NCI-H774 (cell line): ENCODE data around the gene LRRC75B.
"Not testable (repeated sequence)": the region's sequence is repeated elsewhere in the genome, so short reads cannot be mapped to it uniquely, and the experiment has no call there.

Source experiments
- DNase-seq: peaks from one replicate; lab custom pipeline; 2025; lab: John Stamatoyannopoulos, UW

Gene LRRC75B

DNA sequence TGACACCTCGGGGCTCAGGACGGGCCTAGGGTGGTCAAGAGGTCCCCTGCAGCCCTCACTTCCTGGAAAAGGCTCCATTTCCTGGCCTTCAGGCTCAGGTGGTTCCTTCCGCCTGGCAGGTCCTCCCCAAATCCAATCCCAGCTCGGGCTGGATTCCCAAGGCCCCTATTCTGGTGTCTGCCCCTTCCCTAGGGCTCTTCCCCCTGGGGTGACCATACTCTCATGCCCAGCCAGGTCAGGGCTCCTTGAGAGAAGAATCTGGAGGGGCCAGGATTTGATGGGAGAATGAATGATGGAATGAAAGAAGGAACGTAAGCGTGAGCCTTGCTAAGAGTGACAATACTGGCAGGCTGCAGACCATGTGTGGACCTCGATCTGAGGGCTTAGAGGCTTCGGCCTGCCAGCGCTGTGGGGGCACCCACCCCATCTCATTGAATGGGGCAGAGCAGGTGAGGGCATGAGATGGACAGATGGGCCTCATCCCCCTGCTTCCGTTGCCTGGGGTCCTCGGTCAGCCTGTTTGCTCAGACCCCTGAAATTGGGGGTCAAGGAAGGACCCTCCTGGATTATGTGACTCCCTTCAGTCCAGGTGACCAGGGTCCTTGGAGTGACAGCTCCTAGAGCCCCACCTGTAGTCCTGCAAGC is 9.4 kb upstream of the LRRC75B start:
- DNase-seq = not testable (repeated sequence)

DNA sequence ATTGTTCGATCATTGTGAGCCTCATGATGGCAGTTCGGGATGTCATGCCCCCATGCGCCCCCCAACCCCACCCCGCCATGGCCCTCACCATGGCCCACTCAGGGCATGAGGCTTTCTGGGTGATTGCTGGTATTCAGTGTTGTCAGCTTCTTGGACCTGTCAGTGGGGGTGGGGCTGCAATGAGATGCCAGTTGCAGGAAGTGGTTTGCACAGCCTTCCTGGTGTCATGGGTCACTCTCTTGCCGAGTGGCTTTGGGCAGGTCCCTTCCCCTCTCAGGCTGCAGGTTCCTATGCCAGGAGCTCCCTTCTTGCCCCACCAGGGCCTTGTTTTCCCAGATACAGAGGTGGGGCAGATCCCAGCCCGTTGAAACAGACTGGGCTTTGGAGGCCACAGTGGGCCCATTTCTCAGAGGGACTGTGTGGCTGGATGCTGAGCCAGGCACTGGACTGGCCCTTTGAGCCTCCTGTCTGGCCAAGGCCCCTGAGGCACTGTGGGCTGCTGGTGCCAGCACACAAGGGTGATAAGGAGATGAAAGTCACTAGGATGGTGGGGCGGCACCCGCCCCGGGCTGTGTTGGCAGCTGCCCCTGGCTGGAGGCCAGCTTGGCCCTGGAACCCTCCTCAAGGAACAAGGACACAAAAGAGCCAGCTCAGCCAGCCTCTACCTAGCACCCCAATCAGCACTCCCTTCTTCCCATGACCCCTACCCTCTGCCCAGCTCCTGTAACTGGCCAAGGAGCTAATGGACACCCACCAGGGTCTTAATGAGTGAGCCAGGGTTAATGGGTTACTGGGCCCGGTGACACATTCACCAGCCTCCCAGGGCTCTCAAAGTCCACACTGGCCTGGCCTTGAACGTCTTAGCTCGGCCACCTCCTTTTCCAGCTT is 8.6 kb upstream of the LRRC75B start:
- DNase-seq = no peak

DNA sequence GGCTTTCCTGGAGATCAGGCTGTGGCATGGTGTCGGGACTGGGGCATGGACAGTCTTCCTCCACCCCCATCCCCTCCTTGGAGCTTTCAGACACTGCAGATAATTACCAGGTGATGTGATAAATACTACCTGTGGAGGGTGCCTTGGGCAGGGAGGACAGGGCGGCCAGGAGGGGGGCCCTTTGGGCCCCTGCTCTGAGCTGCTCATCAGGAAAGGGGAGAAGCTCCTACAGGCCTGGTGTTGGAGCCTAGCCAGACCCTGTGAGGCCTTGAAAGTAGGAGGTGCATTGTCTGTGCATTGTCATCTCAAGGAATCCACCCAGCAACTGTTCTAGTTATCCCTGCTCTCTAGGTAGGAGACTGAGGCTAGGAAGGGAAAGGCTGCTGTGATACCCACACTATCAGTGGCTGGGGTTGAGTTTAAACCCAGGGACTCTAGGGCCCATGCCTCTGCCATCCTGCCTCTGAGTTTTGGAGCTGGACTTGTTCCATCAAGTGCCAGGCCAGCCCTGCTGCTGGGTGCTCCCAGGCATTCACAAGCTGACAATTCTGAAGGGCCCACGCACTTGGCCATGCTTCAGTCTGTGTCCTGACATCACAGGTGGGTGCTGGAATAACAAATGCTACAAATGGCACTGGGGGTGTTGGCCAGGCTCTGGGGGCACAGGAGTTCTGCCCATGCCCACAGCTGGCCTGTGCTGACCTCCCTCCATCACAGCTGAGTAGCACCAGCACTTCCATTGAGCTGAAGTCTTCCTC is 7.3 kb upstream of the LRRC75B start:
- not testable (repeated sequence) for DNase-seq

DNA sequence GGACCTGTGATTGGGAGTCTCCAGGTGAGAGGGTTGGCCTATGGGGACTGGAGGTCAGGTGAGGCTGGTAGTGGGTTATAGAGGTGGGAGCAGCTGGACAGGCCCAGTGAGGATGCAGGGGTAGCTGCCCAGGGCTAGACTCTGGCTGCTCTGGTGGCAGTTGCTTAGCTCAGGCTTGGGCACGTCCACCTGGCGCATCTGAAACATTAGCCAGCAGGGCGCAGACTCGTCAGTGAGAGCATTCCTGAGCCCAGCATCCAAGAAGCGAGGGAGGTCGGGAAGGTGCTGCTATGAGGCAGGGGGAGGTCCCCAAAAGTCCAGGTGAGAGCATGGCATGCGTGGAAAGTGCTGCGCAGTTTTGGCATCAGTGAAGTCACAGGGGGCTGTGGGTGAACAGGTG is 6.6 kb upstream of the LRRC75B start:
- DNase-seq = no peak

DNA sequence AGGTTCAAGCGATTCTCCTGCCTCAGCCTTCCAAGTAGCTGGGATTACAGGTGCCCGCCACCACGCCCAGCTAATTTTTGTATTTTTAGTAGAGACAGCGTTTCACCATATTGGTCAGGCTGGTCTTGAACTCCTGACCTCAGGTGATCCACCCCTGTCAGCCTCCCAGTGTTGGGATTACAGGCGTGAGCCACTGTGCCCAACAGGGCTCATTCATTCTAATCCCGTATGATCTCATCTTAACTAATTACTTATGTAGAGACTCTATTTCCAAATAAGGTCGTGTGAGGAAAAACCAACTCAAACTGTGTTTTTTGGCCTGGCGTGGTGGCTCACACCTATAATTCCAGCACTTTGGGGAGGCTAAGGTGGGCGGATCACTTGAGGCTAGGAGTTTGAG is 4.2 kb upstream of the LRRC75B start:
- not testable (repeated sequence) for DNase-seq

DNA sequence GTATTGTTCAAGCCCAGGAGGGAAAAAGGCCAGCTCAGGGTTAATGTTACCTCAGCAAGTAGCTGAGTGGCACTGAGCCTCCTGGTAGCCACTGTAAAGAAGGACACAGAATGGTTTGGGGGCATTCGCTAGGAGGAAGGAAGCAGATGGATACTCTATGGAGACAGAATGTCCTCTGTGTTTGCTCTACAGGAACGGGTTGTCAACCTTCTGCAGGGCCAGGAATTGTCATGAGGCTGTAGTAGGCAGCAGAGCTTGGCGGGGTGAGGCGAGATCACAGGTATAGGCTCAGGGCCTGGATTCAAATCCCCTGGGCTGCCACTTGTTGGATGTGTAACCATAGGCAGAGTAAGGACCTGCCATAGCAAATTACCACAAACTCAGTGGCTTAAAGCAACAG is 3.0 kb upstream of the LRRC75B start:
- DNase-seq = no peak

DNA sequence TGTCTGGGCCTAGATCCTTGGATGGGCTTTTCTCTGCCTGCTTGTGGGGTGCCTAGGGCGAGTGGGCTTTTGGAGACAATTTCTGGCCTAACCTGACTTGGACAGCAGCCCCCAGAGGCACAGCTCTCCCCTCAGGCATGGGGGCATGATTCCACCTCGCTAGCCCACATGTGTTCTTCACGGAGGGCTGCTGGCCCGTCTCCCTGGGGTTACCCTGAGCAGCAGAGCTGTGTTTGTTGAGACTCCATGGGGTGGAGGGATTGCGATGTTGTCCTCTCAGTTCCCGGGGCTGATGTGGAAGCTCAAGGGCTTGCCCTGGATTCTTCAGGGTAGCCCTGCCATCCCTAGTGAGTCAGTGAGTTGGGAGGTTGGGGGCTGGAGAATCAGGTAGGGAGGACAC is 2.4 kb upstream of the LRRC75B start:
- no peak for DNase-seq

DNA sequence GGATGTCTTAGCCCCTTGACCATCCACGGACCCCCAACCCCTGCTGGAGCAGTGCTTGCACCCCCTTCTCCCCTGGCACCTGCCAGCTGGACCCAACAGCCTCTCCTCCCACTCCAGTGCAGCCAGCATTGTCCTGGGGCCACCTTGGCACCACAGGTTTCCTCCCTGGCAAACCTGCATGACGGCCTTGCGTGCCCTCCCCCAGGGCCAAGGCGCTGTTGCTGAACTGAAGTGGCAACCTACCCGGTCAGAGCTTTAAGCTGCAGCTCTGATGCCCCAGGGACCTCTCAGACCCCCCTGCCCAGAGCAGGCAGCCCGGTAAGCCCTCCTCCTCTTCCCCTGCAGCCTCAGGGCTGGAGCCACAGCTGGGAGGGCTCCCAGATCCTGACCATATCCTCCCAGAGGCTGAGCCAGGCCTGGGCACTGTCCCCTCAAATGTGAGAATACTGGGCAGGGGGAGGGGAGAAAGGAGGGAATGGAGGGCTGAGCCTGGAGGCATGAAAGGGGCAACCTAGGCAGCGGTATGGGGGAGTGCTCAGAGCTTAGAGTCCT is 1.8 kb upstream of the LRRC75B start:
- DNase-seq = no peak

DNA sequence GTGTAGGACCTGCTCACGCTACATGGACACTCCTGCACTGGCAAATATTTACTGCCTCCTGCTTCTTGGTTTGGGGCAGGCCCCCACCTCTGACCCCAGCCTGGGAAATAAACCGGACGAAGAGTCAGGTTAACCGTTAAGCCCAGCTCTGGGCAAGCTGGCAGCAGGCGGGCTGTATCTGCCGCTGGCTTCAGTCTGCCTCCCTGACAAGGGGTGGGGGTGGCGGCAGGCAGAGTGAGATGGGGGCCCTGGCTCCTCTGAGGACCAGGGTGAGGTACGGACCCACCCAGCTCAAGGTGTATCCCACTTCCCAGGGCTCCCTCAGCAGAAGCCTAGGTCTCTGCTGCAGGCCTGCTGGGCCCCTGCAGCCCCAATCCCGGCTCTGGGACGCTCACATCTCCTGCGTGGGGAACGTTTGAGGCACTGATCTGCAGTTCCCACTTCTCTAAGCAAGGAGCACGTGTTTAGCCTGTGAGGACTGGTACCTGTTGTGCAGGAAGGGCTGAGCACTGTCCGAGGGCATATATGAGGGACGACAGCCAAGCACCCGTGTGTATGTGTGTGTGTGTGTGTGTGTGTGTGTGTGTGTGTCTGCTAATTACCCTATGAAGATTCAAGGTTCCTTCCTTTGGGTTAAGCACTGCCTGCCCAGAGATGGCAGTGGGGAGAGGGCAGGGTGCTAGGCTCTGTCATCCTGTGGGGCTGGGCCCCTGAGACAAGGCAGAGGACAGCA is 1.1 kb upstream of the LRRC75B start:
- DNase-seq = no peak

DNA sequence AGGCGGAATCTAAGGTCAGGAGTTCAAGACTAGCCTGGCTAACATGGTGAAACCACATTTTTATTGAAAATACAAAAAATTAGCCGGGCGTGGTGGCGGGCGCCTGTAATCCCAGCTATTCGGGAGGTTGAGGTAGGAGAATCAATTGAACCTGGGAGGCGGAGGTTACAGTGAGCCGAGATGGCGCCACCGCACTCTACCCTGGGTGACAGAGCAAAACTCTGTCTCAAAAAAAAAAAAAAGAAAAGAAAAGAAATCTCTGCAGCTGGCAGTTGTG is 624 bp upstream of the LRRC75B start:
- DNase-seq = not testable (repeated sequence)

DNA sequence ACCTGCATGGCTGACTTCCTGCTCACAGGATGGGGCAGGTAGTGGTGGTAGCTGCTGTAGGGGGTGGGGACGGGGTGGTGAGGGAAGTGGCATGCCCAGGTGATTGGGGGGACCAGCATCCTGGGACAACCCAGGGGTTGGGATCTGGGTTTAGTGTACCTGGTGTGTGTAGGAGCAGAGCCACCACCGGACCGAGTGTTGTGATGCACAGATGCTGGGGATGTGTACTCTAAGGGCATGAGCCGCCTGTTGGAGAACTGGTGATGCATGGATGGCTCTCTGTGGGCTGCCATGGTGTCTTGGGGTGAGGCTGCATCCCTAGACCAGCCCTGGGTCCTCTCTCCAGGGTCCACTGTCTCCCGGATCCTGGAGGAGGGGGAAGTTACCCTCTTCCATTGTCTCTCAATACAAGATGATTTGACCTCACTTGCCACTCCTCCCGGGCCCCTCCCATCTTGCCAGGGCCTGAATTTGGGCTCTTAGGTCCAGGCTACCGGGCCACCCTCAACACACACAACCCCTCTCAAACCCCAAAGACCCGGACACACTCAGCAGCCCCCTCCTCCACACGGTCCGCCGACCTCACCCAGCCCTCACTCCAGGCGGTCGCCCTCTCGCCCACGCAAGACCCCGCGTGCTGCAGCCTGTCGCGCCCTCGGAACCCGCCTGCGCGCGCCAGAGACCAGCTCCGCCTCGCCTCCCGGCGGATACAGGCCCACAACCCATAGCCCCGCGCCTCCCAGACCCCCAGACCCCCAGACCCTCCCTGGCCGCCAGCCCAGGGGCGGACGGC is 619 bp downstream of the LRRC75B start:
- DNase-seq = no peak

DNA sequence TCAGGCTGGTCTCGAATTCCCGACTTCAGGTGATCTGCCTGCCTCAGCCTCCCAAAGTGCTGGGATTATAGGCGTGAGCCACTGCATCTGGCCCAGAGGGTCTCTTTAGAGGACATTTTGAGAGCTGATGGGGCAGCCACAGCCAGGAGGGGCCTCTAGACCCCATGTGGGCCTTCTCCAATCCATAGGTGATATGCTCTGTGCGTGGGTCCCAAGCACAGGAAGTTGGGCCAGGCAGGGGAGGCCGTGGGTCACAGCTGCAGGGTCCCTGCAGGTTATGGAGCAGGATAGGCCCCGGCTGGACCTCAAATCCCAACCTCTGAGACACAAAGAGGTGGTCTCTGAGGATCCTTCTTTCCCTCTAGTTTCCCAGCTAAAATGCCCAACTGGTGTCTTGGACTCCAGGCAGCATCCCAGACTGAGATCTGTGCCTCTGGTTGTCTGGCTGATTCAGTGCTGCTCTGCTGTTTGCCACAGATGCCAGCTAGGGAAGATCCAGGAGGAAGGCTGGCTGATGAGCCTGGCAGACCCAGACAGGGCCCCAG is 1.5 kb downstream of the LRRC75B start:
- DNase-seq = no peak

DNA sequence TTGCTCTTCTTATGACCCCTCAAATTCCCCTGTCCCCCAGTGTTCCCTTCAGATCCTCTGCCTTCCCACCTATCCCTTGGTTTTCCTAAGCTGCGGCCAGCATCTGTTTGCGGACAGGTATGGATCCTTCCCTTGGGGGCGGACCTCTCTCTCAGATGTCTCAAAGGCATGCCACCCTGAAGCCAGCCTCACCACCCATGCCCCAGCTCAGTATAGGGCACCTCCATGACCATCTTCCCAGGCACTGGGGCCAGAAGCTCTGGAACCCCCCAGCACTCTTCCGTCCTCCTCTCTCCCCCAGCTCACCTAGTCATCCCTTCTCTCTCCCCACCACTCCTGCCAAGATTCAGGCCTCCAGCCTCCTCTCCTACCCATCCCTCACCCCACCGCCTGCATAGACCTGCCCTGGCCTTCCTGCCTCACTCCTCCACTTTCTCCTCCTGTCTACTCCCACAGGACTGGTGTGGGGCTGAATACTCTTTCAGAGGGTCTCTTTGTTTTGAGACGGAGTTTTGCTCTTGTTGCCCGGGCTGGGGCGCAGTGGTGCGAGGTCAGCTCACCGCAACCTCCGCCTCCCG is 2.2 kb downstream of the LRRC75B start:
- DNase-seq = no peak

DNA sequence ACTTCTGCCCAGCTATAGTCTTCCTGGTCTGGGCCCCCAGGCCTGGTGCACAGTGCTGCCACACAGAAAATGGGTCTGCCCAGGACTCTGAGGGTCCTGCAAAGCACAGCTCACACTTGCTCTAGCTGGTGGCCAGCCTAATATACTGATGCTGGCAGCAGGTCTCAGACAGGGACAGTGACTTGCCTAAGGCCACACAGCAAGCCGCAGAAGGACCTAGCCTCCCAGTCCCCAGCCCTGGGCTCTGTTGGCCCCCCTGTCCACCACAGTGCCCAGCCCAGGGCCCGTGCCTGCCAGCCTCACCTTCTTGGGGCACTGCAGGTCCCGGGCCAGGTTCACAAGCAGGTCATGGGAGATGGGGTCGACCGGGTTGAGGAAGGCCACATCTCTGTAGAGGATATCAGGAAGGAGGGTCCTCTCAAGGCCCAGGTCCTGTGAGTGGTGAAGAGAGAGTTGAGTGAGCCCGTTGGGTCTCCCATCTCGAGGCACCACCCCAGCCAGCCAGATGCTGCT is 3.3 kb downstream of the LRRC75B start:
- DNase-seq = no peak

DNA sequence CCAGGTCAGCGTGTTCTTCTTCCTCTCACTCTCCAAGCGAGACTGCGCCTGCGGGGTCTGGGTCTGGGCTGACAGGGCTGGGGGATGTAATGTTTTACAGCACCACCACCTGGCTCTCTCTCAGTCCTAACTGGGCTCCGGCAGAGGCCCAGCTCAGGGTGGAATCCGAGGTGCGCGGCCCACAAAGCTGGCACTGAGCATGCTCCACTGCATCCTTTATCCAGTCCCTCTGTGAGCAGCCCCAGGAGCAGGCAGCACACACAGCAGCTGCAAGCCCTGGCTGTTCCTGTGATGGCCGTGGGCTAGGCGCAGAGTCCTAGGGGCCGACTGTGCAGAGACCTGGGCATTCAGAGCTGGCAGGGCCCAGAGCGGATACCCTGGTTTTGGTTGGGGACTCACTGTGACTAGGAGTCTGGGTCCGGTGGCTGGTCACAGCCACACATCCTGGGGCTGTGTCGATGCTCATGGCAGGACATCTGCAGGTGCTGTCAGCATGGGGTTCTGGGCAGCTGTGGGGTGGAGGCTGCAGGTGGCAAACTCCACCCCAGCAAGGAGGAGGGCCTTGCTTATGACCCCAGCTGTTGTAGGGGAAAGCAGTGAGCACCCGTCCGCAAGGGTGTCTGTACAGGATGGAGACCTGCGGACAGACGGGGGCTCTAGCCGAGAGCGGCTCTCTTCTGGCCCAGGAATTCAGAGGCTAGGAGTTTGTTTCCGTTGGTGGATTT is 4.0 kb downstream of the LRRC75B start:
- no peak for DNase-seq

DNA sequence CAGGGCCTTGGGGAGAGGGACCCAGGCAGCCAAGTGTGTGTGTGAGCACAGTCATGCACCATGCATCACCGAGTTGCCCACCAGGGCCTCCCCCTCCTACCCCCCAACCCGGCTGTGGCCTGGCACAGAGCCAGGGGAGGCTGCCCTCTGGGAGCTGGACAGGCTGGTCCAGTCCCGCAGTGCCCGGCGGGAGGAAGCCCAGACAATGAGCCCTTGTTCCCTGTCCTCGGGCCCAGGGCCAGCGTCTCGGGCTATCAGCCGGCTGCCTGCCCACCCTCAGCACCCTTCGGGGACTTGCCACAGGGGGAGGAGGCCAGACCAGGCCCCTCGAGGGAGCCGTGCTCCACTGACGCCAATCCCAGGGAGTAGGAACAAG is 4.5 kb downstream of the LRRC75B start:
- DNase-seq = no peak

DNA sequence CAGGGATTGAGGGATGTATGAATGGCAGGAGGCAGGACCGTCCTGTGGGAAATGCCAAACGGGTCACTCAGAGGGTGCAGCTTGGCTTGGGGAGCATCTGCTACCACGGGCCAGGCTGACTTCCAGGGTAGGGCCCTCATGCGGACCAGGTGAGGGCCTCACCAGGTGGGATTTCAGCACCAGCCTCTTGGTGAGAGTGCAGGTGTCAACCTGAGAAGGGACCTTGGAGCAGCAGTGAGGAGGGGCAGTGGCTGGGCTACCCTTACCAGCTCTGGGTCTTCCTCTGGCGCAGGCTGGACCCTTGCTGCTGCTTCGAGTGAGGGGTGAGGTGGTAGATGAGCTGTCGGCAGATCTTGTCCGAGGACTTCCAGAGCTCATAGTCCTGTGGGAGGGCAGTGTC is 4.9 kb downstream of the LRRC75B start:
- no peak for DNase-seq

DNA sequence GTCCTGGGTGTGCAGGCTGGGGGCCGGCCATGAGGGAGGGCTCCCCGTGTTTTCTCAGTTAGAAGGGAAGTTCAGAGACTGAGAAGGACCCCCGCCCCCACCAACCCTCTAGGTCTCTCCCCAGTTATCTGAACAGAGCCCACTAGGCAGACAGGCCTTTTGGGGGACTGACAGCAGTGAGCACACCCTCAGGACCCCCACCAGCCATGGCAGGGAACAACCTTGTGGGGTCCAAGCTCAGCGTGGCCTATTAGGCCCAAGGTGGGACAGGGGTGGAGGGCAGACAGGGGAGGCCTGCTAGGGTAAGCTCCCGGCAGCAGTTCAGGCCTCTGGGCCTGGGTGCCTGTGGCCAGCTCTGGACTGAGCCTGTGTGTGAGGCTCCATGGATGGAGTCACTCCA is 5.6 kb downstream of the LRRC75B start:
- no peak for DNase-seq

DNA sequence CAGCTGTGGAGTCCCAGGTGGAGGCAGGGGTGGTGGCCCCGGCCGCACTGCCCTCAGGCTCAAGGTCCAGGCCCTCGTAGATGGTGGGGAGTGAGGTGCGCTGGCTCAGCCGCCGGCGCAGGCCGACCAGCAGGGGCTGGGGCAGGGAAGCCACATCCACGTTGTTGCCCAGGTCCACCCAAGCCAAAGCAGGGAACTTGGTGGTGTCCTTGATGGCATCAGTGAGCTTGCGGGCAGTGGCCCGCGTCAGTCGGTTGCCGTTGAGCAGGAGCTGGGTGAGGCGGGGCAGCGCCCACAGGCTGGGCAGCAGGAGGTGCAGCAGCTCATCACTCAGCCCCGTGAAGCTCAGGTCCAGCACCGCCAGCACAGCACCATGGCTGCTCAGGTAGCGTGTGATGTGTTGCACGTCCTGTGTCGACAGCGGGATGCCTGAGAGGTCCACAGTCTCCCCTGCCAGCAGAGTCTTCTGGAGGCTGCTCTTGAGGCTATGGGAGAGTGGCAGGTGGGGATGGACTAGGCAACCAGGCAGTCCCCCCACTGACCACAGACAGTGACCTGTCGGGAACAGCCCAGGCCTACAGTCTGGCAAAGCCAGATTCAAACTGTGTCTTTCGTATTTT is 6.8 kb downstream of the LRRC75B start:
- no peak for DNase-seq
